GM23338 (cell line): ENCODE data around the gene FITM2. TPM values are rescaled to one million over a fixed set of nuclear protein-coding genes. Genes with fewer than 3 reads are reported as not detected.
A peak's percentile ranks its signal among the peaks of the same experiment; 100 is the strongest.

ENCODE experiments used
- ATAC-seq: fragments of 200-7000 bp; cut with Tn5 transposase; 3 replicates; pipeline ENCODE4 v1.9.1; 2020
- DNase-seq: peaks from one replicate; pipeline ENCODE4 v3.0.0-alpha.2; 2015; ENCODE audit warnings: low spot score
- H2AFZ ChIP-seq: fragments of 200-600 bp; sonication (generic); 2 replicates; pipeline ENCODE4 v1.8.0; 2016; ENCODE audit warnings: antibody characterized with exemption, mild to moderate bottlenecking, moderate library complexity
- H3F3A ChIP-seq: fragments of 200-600 bp; sonication (generic); replicated peaks from 2 replicates; pipeline ENCODE4 v1.8.0; 2017; ENCODE audit warnings: antibody characterized with exemption, mixed run types, low read depth
- H3K27ac ChIP-seq: fragments of 200-600 bp; sonication (generic); 2 replicates; pipeline ENCODE4 v1.6.1; 2016; ENCODE audit warnings: low read depth
- H3K27me3 ChIP-seq: fragments of 200-600 bp; sonication (generic); 2 replicates; pipeline ENCODE4 v1.8.0; 2016; ENCODE audit warnings: mild to moderate bottlenecking, mixed run types, moderate library complexity; ENCODE audit not compliant: insufficient read depth
- H3K36me3 ChIP-seq: fragments of 200-600 bp; sonication (generic); 2 replicates; pipeline ENCODE4 v1.8.0; 2016; ENCODE audit warnings: mild to moderate bottlenecking; ENCODE audit not compliant: insufficient read depth
- H3K4me1 ChIP-seq: fragments of 200-600 bp; sonication (generic); 2 replicates; pipeline ENCODE4 v1.8.0; 2016; ENCODE audit warnings: mild to moderate bottlenecking, moderate library complexity; ENCODE audit not compliant: insufficient read depth
- H3K4me2 ChIP-seq: fragments of 200-600 bp; sonication (generic); 2 replicates; pipeline ENCODE4 v1.7.1; 2017; ENCODE audit warnings: mixed run types
- H3K4me3 ChIP-seq: fragments of 200-600 bp; sonication (generic); 2 replicates; pipeline ENCODE4 v1.6.1; 2016; ENCODE audit warnings: mixed run types
- H3K79me2 ChIP-seq: fragments of 200-600 bp; sonication (generic); replicated peaks from 2 replicates; pipeline ENCODE4 v1.8.0; 2017; ENCODE audit warnings: mild to moderate bottlenecking; ENCODE audit not compliant: insufficient read depth
- H3K9me2 ChIP-seq: fragments of 200-600 bp; sonication (generic); 2 replicates; pipeline ENCODE4 v1.8.0; 2017; ENCODE audit not compliant: insufficient read depth
- H4K20me1 ChIP-seq: fragments of 200-600 bp; sonication (generic); replicated peaks from 2 replicates; pipeline ENCODE4 v1.8.0; 2017; ENCODE audit warnings: mild to moderate bottlenecking; ENCODE audit not compliant: insufficient read depth
- H3K27ac Mint-ChIP-seq: 2 replicates; pipeline ENCODE4 v1.8.0; 2020; ENCODE audit warnings: inconsistent platforms, mild to moderate bottlenecking, moderate library complexity, mixed read lengths
- H3K27me3 Mint-ChIP-seq: 3 replicates; pipeline ENCODE4 v1.8.0; 2022; ENCODE audit warnings: low read depth, mild to moderate bottlenecking, moderate library complexity, mixed read lengths, inconsistent platforms; ENCODE audit not compliant: insufficient read depth, poor library complexity
- H3K36me3 Mint-ChIP-seq: 3 replicates; pipeline ENCODE4 v1.8.0; 2021; ENCODE audit warnings: low read depth, mild to moderate bottlenecking, inconsistent platforms, moderate library complexity, mixed read lengths
- H3K4me1 Mint-ChIP-seq: 3 replicates; pipeline ENCODE4 v1.8.0; 2020; ENCODE audit warnings: mild to moderate bottlenecking, inconsistent platforms, mixed read lengths
- H3K4me3 Mint-ChIP-seq: 3 replicates; pipeline ENCODE4 v1.8.0; 2021; ENCODE audit warnings: moderate library complexity, mild to moderate bottlenecking, inconsistent platforms, mixed read lengths
- H3K9me3 Mint-ChIP-seq: 3 replicates; pipeline ENCODE4 v1.8.0; 2020; ENCODE audit warnings: moderate library complexity, mild to moderate bottlenecking, inconsistent platforms, mixed read lengths
- CREB1 ChIP-seq: fragments of 250-450 bp; sonication (Bioruptor Pico); IDR thresholded peaks from 2 replicates; pipeline ENCODE4 v1.5.0; 2020; ENCODE audit warnings: low read depth, mild to moderate bottlenecking, moderate library complexity
- EZH2 ChIP-seq: fragments of 200-600 bp; sonication (generic); IDR thresholded peaks from one replicate; pipeline ENCODE4 v1.8.0; 2017; ENCODE audit warnings: antibody characterized with exemption, mild to moderate bottlenecking, low read depth; ENCODE audit not compliant: unreplicated experiment
- EZH2phosphoT487 ChIP-seq: fragments of 200-600 bp; sonication (generic); IDR thresholded peaks from one replicate; pipeline ENCODE4 v1.8.1; 2018; ENCODE audit warnings: antibody characterized with exemption; ENCODE audit not compliant: unreplicated experiment
- STAT1 ChIP-seq: IDR thresholded peaks from one replicate; pipeline ENCODE4 v1.6.1; 2016; ENCODE audit warnings: antibody characterized with exemption; ENCODE audit not compliant: unreplicated experiment
- polyA plus RNA-seq: library from polyadenylated mRNA; unstranded; fragments of >200 nt; fragmentation: Nextera tagmentation; extraction: Ambion mirVana; gene quantifications from 2 replicates; pipeline ENCODE4 v1.2.1, GENCODE V29; 2016
- total RNA-seq: library from RNA; depleted of rRNA; stranded (reverse); fragments of >200 nt; shearing (Covaris generic); gene quantifications from 2 replicates; pipeline ENCODE4 v1.2.3, GENCODE V29; 2014
- TF ChIP-seq, protein P1 (sequence below): fragments of 250-450 bp; sonication (Bioruptor Pico); IDR thresholded peaks from 2 replicates; pipeline ENCODE4 v1.5.0; 2020; ENCODE audit warnings: mild to moderate bottlenecking, moderate library complexity
- TF ChIP-seq, protein P2 (sequence below), 2 experiments: fragments of 200-600 bp in 1 of 2; sonication (generic) in 1 of 2; conservative IDR thresholded peaks; 2 replicates each; pipeline versions ENCODE4 v1.5.1 to v1.6.1; 2016 to 2017; ENCODE audit warnings: antibody characterized with exemption in 2 of 2, low read depth in 2 of 2, mild to moderate bottlenecking in 2 of 2, moderate library complexity in 1 of 2

The FITM2 gene
- total and polyA plus RNA-seq, 2 experiments from 2014 or later, result 0.87 to 1.6 TPM

DNA sequence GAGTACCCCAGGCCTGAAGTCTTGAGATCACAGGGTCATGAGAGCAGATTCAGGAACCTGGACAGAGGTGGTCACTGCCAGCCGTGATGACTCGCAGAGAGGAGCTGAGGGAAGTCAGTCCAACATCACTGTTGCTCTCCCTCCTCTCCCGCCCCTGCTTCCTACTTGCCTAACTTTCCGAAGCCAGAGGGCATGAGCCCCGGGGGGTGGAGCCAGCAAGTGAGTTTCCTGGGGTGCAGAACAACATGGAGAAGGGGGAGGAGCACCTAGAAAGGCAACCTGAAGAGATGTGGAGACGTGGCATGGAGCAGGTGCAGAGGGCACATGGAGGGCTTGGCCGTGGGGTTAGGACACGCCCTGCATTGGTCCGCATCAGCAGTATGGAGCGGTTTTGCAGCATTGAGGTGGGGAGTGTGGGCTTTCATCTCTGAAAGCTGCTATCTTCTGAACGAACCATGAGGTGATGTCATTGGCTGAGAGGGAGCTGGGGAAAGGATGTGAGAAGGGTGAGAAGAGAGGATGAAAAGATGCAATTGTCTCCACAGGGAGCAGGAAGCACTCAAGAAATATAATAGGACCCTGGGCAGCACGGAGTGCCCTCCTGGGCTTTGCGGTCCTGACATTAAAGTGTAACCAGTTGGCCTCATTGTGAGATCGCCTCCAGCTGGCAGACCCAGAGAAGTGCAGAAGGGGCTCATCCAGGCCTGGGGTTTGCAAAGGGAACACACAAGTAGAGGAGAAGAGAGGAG is 38.9 kb downstream of the FITM2 start:
- DNase-seq (peak; percentile 77), ATAC-seq (peak; percentile 95)
- no peaks in the 10 kb centered on the region for H3K79me2 ChIP-seq
- no peak overlapping the region for H2AFZ ChIP-seq
- no peak overlapping the region for H3K4me3 Mint-ChIP-seq
- H3K4me2 ChIP-seq, result peak overlapping the region; percentile 60; the same call in 1 of the 2 replicates
- H3K27ac ChIP-seq, result no peak overlapping the region
- H3K9me2 ChIP-seq, result no peaks in the 10 kb centered on the region
- no peak overlapping the region for H3K27ac Mint-ChIP-seq
- H3K27me3 Mint-ChIP-seq, result no peaks in the 10 kb centered on the region
- no peaks in the 10 kb centered on the region for H3K4me1 Mint-ChIP-seq
- 0 out of 2 replicates have a peak overlapping the region, but pooled peaks have one; percentile 21 for H3K4me3 ChIP-seq
- H3K27me3 ChIP-seq, result no peaks in the 10 kb centered on the region
- H4K20me1 ChIP-seq, result no peaks in the 10 kb centered on the region
- peaks cover 4% of the 10 kb centered on the region; the same call in 1 of the 2 replicates for H3K4me1 ChIP-seq
- no peaks in the 10 kb centered on the region for H3F3A ChIP-seq
- peaks cover 6% of the 10 kb centered on the region for H3K36me3 Mint-ChIP-seq
- no peaks in the 10 kb centered on the region for H3K36me3 ChIP-seq
- peaks cover 3% of the 10 kb centered on the region; the same call in 1 of the 3 replicates for H3K9me3 Mint-ChIP-seq
- no peak for TF ChIP-seq STAT1
- TF ChIP-seq, protein P1, sequence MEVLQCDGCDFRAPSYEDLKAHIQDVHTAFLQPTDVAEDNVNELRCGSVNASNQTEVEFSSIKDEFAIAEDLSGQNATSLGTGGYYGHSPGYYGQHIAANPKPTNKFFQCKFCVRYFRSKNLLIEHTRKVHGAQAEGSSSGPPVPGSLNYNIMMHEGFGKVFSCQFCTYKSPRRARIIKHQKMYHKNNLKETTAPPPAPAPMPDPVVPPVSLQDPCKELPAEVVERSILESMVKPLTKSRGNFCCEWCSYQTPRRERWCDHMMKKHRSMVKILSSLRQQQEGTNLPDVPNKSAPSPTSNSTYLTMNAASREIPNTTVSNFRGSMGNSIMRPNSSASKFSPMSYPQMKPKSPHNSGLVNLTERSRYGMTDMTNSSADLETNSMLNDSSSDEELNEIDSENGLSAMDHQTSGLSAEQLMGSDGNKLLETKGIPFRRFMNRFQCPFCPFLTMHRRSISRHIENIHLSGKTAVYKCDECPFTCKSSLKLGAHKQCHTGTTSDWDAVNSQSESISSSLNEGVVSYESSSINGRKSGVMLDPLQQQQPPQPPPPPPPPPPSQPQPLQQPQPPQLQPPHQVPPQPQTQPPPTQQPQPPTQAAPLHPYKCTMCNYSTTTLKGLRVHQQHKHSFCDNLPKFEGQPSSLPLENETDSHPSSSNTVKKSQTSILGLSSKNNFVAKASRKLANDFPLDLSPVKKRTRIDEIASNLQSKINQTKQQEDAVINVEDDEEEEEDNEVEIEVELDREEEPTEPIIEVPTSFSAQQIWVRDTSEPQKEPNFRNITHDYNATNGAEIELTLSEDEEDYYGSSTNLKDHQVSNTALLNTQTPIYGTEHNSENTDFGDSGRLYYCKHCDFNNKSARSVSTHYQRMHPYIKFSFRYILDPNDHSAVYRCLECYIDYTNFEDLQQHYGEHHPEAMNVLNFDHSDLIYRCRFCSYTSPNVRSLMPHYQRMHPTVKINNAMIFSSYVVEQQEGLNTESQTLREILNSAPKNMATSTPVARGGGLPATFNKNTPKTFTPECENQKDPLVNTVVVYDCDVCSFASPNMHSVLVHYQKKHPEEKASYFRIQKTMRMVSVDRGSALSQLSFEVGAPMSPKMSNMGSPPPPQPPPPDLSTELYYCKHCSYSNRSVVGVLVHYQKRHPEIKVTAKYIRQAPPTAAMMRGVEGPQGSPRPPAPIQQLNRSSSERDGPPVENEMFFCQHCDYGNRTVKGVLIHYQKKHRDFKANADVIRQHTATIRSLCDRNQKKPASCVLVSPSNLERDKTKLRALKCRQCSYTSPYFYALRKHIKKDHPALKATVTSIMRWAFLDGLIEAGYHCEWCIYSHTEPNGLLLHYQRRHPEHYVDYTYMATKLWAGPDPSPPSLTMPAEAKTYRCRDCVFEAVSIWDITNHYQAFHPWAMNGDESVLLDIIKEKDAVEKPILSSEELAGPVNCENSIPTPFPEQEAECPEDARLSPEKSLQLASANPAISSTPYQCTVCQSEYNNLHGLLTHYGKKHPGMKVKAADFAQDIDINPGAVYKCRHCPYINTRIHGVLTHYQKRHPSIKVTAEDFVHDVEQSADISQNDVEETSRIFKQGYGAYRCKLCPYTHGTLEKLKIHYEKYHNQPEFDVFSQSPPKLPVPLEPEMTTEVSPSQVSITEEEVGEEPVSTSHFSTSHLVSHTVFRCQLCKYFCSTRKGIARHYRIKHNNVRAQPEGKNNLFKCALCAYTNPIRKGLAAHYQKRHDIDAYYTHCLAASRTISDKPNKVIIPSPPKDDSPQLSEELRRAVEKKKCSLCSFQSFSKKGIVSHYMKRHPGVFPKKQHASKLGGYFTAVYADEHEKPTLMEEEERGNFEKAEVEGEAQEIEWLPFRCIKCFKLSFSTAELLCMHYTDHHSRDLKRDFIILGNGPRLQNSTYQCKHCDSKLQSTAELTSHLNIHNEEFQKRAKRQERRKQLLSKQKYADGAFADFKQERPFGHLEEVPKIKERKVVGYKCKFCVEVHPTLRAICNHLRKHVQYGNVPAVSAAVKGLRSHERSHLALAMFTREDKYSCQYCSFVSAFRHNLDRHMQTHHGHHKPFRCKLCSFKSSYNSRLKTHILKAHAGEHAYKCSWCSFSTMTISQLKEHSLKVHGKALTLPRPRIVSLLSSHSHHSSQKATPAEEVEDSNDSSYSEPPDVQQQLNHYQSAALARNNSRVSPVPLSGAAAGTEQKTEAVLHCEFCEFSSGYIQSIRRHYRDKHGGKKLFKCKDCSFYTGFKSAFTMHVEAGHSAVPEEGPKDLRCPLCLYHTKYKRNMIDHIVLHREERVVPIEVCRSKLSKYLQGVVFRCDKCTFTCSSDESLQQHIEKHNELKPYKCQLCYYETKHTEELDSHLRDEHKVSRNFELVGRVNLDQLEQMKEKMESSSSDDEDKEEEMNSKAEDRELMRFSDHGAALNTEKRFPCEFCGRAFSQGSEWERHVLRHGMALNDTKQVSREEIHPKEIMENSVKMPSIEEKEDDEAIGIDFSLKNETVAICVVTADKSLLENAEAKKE (CRISPR knock-in tag), result no peak
- TF ChIP-seq, protein P2, sequence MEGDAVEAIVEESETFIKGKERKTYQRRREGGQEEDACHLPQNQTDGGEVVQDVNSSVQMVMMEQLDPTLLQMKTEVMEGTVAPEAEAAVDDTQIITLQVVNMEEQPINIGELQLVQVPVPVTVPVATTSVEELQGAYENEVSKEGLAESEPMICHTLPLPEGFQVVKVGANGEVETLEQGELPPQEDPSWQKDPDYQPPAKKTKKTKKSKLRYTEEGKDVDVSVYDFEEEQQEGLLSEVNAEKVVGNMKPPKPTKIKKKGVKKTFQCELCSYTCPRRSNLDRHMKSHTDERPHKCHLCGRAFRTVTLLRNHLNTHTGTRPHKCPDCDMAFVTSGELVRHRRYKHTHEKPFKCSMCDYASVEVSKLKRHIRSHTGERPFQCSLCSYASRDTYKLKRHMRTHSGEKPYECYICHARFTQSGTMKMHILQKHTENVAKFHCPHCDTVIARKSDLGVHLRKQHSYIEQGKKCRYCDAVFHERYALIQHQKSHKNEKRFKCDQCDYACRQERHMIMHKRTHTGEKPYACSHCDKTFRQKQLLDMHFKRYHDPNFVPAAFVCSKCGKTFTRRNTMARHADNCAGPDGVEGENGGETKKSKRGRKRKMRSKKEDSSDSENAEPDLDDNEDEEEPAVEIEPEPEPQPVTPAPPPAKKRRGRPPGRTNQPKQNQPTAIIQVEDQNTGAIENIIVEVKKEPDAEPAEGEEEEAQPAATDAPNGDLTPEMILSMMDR (conservative IDR thresholded peaks at IDR 0.05; ENCODE audit: low read depth in 2 of 2), result peak; percentile 76 to 84
- TF ChIP-seq CREB1 (CRISPR knock-in tag), result 0 out of 2 replicates have a peak, but pooled peaks have one; percentile 13
- TF ChIP-seq EZH2, result no peak
- no peak for TF ChIP-seq EZH2phosphoT487
